22Rv1 (cell line): ENCODE data around the gene ATP2A3.

ENCODE experiments used
- H3K27ac ChIP-seq: fragments of 450-650 bp; 2 replicates; pipeline ENCODE4 v1.5.1; 2017
- ZFX ChIP-seq: fragments of 450-650 bp; IDR thresholded peaks from 2 replicates; pipeline ENCODE4 v1.6.1; 2017; ENCODE audit warnings: antibody characterized with exemption, borderline replicate concordance
- TF ChIP-seq, protein P1 (sequence below): fragments of 450-650 bp; IDR thresholded peaks from 2 replicates; pipeline ENCODE4 v1.5.1; 2017; ENCODE audit warnings: mild to moderate bottlenecking

ATP2A3 gene

DNA sequence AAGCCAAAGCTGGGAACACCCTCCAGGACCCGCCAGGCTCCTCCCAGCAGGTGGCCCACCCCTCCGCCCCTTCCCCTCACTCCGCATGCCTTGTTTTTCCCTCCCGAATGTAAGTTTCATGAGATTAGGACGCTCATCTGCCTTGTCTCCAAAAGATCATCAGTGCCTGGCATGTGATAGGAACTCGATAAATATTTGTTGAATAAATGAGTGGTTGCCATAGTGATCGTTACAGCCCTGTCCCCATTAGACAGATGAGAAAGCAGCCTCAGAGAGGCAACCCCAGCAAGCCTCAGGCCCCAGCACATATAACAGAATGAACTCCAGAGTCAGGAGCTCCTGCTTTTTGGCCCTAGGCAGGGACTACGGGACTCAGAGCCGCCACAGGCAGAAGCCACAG lies 76.4 kb downstream of the ATP2A3 start:
- TF ChIP-seq, protein P1, sequence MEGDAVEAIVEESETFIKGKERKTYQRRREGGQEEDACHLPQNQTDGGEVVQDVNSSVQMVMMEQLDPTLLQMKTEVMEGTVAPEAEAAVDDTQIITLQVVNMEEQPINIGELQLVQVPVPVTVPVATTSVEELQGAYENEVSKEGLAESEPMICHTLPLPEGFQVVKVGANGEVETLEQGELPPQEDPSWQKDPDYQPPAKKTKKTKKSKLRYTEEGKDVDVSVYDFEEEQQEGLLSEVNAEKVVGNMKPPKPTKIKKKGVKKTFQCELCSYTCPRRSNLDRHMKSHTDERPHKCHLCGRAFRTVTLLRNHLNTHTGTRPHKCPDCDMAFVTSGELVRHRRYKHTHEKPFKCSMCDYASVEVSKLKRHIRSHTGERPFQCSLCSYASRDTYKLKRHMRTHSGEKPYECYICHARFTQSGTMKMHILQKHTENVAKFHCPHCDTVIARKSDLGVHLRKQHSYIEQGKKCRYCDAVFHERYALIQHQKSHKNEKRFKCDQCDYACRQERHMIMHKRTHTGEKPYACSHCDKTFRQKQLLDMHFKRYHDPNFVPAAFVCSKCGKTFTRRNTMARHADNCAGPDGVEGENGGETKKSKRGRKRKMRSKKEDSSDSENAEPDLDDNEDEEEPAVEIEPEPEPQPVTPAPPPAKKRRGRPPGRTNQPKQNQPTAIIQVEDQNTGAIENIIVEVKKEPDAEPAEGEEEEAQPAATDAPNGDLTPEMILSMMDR: no peak
- no peak for TF ChIP-seq ZFX
- no peak overlapping the region for H3K27ac ChIP-seq

DNA sequence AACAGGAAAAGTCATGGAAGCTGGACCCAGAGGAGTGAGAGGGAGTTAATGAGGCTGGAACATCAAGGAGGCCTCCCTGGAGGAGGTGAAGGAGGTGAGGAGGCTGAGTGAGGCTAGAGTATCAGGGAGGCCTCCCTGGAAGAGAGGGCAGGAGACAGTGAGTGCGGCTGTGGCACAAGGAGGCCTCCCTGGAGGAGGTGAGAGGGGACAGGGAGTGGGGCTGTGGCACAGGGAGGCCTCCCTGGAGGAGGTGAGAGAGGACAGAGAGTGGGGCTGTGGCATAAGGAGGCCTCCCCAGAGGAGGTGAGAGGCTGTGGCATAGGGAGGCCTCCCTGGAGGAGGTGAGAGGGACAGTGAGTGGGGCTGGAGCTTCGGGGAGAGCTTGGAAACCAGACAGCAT lies 76.8 kb downstream of the ATP2A3 start:
- TF ChIP-seq, protein P1: no peak
- TF ChIP-seq ZFX: no peak
- H3K27ac ChIP-seq: no peak overlapping the region

DNA sequence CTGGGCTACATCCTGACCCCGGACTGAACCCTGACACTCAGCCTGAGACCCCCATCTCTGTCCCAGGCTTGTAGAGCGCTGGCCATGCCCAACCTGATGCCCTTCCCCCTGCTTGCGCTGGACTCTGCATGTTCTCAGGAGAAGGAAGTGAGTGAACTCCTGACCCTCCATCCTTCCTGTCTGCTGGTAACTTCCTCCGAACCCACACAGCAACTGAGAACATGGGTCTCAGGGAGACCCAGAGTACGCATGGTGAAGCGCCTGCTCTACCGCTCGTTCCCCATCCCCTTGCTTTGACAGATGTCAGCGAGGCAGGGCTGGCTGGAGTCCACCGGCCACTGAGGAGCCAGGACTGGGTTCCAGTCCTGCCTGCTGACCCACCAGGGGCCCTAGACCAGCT lies 77.5 kb downstream of the ATP2A3 start:
- H3K27ac ChIP-seq: no peak overlapping the region
- TF ChIP-seq, protein P1: no peak
- no peak for TF ChIP-seq ZFX

DNA sequence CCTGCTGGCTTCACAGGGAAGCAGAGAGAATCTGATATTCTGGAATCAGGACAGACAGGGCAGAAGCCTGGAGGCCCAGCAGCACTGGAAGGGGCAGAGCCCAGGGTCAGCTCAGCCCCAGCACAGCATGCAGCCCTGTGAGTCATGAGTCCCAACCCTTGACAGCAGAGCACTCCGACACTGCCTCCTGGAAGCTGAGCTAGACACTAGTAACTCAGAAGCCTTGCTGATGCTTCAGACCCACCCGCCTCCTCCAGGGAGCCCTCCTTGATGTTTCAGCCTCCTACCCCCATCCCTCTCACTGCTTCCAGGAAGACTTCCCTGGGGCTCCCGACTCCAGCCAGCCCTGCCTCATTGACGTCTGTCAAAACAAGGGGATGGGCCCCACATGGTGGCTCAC lies 78.3 kb downstream of the ATP2A3 start:
- no peak overlapping the region for H3K27ac ChIP-seq
- no peak for TF ChIP-seq ZFX
- TF ChIP-seq, protein P1: no peak

DNA sequence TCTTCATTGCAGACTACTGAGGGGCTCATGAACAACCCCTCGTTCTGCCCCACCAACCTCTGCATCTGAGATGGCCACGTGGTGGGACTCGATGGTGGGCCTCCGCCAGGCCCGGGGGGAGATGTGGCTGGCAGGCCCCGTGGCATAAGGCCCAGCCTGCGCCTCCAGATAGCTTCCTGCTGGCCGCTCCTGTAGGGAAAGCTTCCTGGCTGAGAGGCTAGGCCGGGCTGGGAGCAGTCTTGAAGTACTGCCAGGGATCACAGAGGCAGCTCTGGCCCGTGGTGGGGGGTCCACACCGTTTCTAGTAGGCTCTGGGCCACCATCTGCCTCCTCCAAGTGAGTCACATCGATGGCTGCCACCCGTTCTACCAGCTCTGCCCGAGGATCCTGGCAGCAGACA lies 79.0 kb downstream of the ATP2A3 start:
- TF ChIP-seq ZFX: no peak
- TF ChIP-seq, protein P1: no peak
- no peak overlapping the region for H3K27ac ChIP-seq

DNA sequence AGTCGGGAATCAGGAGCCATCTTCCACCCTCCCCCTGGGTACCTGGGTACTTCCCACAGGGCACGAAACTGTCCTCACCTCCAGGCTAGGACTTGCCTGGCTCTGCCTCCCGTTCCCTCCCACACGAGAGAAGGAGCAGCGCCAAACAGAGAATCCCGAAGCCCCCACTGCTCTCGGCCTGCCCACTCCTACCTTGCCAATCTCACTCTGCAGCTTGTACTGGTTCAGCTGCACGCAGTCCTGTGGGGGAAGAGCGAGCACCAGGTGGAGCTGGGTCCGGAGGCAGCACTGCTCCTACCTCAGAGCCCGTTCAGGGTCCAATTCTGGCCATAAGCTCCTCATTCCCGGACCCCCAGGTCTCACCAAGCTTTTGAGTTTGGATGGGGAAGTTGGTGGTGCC lies 80.0 kb downstream of the ATP2A3 start:
- H3K27ac ChIP-seq: no peak overlapping the region
- no peak for TF ChIP-seq ZFX
- TF ChIP-seq, protein P1: no peak

DNA sequence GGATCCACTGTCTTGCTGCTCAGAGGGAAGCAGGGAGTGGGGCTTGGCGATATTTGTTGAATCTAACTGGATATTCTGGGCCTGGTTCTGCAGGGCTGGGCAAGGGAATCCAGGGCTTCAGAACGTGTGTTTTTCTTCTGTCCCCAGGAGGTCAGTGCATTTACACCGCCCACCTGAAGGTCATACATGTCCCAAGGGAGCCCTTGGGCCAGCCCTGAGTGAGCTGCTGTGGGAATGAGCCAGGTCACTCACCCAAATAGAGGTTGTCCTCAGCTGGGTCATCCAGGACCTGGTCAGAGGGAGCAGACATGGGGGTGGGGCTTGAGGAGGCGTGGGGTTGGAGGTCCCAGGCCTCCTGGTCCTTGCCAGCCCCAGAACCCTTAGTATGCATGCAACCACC lies 82.0 kb downstream of the ATP2A3 start:
- H3K27ac ChIP-seq: no peak overlapping the region

More for the DNA sequence above, 82.0 kb downstream of the ATP2A3 start:
- no peak for TF ChIP-seq ZFX
- TF ChIP-seq, protein P1: no peak
